WI38 (cell line): ENCODE data around the gene FIGLA.

Source experiments
- H3K4me3 ChIP-seq: 2 replicates; pipeline ENCODE4 v1.5.1; 2011; ENCODE audit warnings: low read depth, mild to moderate bottlenecking, control low read depth, low read length
- CTCF ChIP-seq: IDR thresholded peaks from 2 replicates; pipeline ENCODE4 v1.5.1; 2012; ENCODE audit warnings: low read depth, mild to moderate bottlenecking, control low read depth, low read length

Gene FIGLA

GRCh38 chr2:70779491-70779890 is 11.0 kb downstream of the FIGLA start:
- H3K4me3 ChIP-seq, result no peak overlapping the region
- no peak for TF ChIP-seq CTCF

GRCh38 chr2:70778676-70779075 is 11.8 kb downstream of the FIGLA start:
- H3K4me3 ChIP-seq, result no peak overlapping the region
- TF ChIP-seq CTCF, result no peak

- H3K4me3 ChIP-seq, result no peak overlapping the region
- TF ChIP-seq CTCF, result no peak
These were observed 13.0 kb downstream of the FIGLA start for GRCh38 chr2:70777450-70777849.

GRCh38 chr2:70776266-70776665 is 14.2 kb downstream of the FIGLA start:
- no peak overlapping the region for H3K4me3 ChIP-seq
- no peak for TF ChIP-seq CTCF

GRCh38 chr2:70775141-70775540 is 15.3 kb downstream of the FIGLA start:
- H3K4me3 ChIP-seq, result no peak overlapping the region
- TF ChIP-seq CTCF, result no peak

- TF ChIP-seq CTCF, result no peak
- no peak overlapping the region for H3K4me3 ChIP-seq
These were observed 17.8 kb downstream of the FIGLA start for GRCh38 chr2:70772486-70773155.

- H3K4me3 ChIP-seq, result no peak overlapping the region
- TF ChIP-seq CTCF, result no peak
These were observed 19.0 kb downstream of the FIGLA start for GRCh38 chr2:70771446-70771845.
